HG02885 (cell line): ENCODE data around the gene GSAP.

Source experiments
- ATAC-seq: cut with Tn5 transposase; IDR thresholded peaks from one replicate; pipeline ENCODE4 v1.9.1; 2021; ENCODE audit warnings: mild to moderate bottlenecking; ENCODE audit not compliant: unreplicated experiment, poor library complexity

GSAP gene

DNA sequence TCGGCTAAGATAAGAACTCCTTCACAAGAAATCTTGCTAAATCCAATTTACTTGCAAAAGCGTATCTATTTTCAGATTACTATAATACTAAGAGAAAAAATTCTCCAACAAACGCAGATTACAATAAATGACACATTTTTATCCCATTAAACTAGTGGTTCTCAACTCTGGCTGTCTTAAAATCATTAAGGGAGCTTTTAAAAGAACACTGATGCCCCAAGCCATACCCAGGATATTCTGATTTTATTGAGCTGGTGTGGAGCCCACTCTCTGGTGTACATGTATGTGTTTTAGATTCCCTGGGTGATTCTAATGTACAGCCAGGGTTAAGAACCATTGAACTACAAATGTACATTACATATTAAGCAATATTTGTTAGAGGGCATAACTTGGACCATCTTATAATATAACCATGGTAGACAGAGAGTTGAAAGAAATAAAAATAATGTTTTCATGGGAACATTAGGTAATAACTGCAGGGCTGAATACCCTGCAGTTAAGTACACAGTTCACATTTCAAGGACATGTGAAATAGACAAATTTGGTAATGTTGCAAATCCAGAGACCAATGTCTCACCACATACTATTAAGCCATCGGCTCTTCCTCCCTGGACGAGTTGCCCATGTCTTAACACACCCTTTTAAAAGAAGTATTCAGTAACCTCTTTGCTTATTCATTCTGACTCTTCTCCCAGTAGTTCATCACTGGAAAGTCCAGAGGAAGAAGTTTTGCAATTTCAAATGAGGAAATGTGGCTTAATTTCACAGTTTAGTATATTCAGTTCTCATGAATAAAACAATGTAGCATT is 6.2 kb downstream of the GSAP start:
- ATAC-seq: no peak

DNA sequence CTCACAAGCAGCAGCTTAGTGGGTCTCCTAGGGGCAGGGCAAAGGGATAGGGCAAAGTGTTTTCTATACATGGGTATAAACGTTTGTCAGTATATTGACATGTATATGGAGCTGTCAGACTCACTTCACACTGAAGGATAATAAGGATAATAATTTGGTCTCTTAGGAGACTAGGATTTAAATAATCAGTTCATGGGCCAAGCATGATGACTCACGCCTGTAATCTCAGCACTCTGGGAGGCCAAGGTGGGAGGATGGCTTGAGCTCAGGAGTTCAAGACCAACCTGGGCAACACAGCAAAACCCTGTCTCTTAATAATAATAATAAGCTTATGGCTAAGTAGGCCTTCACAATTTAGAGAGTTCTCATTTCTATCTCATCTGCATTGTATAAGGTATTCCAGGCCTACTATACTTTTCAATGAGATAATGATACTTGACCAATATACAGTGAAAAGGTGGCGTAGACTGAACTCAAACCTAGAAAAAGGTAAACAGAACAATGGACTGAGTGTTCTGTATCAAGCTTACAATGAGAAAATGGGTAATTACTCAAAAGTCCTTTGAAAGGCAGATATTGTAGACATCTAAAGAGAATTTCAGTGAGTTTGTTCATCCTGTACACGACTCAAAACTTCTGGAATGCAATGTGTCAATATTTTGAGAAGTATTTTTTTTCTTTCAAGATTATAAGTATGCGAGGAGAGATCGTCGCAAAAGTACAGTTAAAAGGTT is 7.0 kb downstream of the GSAP start:
- no peak for ATAC-seq

DNA sequence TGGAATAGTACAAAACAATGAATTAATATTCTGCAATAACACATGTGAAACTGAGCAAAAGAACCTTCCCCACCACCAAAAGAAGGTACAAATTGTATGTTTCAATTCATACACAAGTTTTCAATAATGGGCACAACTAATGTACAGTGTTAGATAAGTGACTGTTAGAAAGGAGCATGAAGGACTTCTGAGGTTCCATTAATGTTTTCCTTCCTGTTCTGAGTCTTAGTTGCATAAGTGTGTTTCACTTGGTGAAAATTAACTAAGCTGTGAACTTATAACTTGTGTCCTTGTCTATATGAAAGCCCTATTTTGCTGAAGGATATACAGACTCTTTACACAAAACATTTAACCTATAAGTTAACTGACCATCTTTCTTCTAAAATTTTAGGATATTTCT is 8.2 kb downstream of the GSAP start:
- ATAC-seq: no peak

DNA sequence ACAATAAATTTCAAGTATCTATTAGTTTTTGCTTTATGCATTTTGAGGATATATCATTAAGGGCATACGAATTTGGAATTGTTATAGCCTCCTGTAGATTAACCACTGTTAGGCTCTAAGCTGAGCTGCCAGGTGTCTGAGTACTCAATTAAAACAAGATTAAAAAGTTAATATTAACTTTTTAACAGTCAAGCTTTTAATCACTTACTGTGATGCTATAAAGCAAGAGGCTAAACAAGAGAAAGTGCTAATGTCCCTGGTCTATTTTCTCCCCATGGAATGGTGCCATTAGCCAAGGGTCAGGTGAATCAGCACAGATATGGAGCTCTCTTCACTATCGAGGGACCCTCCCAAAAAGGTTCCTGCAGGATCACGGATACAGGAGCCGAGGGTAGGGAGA is 9.7 kb downstream of the GSAP start:
- no peak for ATAC-seq

DNA sequence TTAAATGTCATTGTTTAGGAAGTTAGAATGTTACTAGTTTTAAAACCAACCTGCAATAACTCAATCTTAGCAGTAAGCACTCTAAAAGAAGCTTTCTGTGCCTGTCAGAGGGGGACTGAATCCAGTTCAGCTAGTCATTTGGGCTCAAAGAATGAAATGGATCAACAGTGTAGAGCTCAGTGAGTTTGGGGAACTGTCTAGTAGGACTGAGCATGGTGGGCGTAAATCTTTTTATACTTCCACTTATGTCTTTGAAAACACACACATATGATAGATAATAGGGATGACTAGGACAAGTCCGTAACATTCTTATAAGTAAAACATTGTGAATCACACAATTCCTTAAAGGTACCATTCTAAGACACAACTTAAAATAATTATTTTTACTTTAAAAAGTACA is 11.5 kb downstream of the GSAP start:
- no peak for ATAC-seq

DNA sequence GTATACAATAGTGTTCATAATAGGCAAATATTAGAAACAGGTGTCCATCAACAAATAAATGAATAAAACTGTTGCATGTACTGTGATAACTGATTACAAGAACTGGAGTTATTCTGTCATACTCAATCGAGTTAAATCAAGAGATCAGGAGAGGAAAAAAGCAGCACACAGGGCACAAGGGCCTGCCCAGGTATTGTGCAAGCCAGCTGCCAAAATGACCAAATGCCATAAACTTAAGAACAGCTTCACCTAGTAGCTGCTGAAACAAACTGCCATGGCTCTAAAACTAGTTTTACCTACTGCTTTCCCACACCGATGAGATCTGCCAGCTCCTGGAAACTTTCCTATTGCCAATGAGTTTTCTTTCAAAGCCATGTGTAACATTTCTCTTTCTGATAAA is 12.2 kb downstream of the GSAP start:
- ATAC-seq: no peak

DNA sequence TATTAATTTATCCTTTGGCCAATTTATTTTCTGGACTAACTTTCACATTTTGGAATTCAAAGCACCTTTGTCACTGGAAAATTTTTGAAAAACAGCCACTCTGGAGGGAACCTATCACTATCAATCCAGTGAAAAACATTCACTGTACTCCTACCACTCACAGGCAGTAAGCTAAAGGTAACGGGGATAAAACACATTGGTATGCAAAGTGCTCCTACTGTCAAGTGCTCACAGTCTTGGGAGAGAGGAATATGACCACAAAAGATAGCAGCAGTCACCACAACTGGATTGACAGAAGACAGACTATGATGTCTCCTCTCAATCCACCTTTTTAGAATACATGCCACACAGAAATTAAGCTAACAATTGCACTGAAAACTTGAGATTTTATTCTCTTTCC is 13.3 kb downstream of the GSAP start:
- ATAC-seq: no peak

DNA sequence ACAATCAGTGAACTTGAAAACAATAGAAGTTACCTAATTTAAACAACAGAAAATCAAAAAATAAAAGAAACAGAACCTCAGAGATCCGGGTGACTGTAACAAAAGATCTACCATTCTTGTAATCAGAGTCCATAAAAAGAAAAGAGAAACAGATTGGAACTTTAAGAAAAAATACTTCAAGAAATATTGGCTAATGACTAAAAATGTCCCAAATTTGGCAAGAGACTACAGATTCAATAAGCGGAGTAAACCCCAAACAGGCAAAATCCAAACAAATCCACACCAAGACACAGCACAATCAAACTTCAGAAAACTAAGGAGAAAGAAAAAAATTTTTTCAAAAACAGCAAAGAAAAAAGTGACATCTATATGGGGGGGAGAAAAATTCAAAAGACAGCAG is 15.1 kb downstream of the GSAP start:
- ATAC-seq: no peak

DNA sequence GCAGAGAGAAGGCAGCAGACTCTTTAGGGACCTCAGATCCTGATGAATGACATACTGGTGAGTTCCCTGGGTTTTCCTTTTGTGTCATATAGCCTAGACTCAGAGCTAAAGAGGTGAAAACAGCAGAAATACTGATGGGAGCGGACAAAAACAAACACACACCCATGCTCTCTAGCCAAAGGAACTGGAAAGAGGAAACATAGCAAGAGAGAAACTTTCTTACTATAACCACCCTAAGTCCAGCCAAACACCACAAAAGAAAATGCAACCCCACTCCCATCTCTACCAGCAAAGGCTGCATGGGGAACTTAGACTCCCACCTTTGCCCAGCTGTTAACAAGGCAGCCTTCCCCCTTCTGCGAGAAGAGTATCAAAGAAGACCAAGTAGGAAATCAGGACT is 16.3 kb downstream of the GSAP start:
- ATAC-seq: no peak

DNA sequence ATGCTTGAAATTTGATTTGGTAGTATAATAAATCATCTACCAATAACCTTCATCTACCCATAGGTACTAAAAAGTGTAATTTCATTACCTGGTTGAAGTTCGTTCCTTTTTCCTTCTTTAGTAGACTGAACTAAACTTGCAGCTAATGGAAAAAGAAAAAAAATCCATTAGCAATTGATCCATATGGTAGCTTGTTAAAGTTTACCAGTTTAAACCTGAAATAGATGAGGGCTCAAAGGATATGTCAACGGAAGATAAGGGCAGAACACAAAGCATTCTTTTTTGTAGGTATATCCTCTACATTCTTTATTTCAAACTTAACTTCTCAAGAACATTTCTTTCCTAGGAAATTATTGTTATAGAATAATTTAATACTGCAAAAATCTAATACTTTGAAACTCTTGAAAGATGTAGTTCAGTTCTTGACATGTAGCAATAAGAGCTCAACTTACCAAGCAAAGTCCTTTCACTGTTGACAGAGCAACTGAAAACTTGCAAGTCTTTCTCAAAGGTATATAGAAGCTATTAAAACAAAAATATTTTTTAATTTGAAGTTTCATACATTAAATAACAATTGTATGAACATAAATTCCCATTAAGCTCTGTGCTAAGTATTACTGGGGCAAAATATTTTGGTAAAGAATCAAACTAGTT is 19.1 kb downstream of the GSAP start:
- no peak for ATAC-seq

DNA sequence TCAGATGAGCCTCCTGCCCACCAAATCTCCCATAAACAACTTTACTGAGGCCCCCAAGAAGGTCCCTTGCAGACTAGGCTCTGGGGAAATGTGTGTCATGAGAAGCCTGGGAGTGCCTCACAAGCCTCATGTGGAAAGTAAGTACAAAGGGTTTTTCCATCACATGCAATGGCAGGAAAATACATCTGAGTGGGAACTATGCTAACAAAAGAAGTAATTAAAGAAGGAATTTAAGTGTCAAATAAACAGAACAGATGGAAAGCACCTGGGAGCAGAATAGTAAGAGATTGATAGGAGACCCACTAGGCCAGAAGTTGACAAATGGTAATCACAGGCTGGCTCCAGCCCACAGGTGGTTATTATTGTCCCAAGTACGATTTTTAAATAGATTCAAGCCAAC is 20.5 kb downstream of the GSAP start:
- ATAC-seq: no peak

DNA sequence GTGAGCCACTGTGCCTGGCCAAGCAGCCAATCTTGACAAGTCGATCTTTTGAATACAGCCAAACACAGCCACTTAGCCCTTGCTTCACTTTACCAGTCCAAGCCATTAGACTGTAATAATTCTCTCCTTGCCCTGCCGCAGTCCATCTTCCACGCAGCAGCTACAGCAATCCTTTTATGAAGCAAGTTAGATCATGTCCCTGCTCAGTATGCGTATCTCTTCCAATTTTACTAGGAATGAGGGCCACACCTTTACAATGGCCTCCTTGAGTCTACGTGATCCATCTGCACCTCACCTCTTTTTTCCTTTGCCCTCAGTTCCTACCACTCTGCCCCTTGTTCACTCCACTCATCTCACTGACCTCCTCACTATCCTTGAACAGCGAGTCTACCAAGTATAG is 22.2 kb downstream of the GSAP start:
- ATAC-seq: no peak

DNA sequence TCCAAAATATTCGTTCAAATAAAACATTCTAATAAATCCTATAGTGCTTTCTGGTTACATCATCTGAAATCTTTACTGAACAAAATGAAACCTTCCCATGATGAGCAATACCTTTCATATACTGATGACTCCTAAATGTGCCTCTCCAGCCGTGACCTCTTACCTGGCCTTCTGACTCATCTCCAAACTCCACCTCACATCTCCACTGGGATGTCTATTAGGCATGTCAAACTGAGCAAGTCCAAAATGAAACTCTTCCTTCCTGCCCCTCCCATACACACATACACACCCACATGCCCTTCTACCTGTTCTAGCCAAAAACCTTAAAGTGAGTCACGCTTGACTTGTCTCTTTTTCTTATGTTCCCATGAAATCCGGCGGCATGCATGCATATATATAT is 22.9 kb downstream of the GSAP start:
- peak; percentile 95 for ATAC-seq

DNA sequence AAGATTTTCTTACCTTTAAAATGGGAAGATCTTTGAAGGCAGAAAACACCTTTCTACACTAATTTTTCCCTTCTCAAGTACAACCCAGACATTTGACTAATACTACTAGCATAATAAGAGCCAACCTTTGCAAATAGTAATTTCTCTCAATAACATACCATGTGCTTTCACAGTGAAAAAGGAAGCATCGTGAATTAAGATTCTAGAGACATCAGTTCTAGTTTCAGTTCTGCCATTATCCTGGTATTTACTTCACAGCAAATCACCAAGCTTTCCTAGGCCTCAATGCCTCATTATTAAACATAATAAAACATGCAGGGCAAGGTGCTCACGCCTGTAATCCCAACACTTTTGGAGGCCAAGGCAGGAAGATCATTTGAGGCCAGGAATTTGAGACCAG is 24.9 kb downstream of the GSAP start:
- ATAC-seq: peak; percentile 53

DNA sequence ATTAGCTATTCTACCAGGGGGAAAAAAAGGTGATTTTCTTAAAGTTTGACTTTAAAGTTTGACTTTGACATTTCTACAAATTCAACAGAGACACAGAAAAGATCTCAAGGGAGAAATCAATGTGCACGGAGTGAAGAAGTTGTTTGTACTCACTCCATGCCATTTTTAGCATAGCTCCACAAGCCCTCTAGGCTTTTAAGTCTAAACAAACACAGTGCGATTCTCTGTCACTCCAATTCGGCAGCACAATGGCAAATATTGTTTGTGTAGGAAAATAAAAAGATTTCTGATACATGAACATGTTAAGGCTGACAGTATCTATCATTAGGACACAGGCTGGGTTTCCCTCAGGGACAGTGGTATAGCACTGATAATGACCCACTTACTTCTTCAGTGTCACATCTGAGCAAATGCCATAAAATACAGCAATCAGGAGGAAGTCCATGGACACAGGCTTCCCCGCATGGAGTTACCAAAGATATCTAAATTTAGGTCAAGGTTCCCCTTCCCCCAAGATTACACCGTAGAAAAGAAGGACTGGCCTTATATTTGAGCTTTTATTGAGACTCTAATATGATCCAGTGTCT is 28.0 kb downstream of the GSAP start:
- ATAC-seq: no peak

DNA sequence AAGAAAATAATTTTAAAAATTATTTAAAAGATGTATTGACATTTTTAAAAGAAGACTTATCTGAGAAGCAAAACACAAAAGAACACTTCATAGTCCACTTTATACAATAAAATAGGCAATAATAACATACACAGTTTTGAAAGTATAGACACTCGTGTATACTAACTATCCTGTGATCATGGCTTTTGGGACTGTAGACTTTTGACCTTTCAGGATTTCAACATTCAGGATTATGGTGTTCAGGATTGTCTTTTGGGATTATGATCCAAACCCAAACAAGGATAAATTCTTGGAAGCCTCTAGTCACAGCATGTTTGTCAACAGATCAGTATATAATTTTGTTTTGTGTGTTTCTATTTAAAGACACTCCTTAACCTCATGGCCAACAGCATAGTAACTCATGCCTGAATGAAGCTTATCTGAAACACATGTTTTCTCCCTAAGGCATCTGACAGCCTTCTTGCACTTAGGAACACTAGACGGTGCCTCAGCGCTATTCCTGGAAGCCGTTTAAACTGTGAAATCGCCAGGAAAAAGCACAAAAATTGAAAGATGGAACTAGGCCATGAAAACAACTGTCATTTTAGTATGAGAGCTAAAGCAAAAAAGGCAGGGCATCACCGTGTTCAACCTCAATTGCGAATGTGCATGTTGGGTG is 29.9 kb downstream of the GSAP start:
- no peak for ATAC-seq

DNA sequence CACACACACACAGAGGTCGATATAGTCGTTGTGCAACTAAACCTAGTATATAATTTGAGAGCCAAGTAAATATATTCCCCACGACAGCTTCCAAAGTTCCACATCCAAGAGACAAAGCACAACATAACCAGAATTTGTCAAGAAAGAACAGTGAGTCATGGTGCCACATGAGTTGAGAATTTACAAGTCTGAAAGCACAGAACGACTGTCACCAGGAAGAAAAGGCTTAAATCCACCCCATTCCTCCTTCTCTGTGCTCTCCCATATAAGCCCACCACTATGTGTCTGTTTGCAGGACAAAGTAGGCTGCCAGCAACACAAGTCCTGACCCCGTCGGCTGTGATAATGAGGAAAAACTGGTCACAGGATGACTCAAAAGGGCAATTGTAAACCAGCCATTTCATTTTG is 32.8 kb downstream of the GSAP start:
- ATAC-seq: no peak

DNA sequence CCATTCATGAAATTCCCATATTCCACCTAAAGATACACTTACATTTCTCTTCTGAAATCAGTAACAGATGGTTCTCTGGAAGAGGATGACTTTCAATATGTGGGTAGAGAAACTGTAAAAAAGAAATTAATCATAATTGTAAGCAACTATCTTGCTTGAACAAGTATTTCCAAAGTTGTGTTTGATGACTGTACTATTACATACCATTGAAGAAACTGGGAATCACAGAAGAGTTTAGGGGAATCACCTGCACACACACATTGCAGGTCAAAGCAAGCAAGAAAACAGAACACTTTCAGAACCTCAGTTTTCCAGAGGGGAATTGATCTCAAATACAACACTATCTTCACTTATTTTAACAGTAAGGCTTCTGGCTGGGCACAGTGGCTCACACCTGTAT is 33.6 kb downstream of the GSAP start:
- no peak for ATAC-seq

DNA sequence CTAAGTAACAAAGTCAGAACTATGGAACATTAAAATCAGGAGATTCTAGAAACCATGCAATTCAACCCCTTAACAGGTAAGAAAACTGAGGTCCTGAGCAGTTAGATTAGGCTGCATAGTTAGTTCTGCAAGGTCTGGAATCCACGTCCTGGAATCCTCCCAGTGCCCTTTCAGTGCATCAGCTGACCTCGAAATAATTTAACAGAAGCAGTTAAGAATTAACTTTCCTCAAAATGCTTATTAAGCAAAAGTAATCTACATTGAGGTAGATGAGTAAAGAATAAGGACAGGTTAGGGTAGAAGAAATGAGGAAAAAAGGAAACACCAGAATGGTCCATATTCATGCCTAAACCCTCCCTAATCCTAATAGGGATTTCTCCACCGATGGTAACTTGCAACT is 37.6 kb downstream of the GSAP start:
- no peak for ATAC-seq

DNA sequence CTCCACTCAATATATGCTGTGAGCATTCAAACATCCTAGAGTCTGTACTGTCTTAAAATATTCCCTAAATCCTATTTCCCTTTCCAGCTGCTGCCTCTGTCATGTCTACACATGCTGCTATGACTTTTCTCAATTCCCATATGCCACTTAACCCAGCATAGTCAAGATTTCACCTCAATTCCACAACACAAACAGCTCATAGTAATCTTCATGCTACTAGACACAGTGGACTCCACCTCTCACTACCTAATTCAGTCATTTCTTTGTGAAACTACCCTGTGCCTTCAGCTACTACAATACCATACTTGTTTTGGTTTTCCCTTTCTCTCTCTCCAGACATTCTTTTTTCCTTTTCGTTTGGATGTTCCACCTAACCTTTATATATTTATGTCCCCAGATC is 45.5 kb downstream of the GSAP start:
- ATAC-seq: peak; percentile 69

DNA sequence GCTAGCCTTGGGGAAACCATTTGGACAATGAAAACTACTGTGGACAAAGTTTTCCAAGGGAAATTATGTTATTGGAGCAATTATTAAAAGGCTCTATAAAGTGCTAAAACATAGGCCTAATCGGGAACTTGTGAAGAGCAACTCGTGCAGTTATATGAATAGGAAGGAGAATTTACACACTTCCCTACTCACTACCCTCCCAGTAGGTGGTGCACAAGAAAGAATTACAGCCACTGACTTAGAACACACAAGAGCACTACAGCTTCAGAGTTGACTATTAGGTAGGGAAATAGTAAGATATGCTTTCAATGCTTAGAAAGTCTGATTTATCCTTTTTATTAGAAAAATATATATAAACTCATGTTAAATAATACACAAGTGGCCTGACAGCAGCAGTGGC is 47.2 kb downstream of the GSAP start:
- no peak for ATAC-seq
